GM21367 (cell line): ENCODE results near the gene ADAMTSL2.

Experiments used
- ATAC-seq: cut with Tn5 transposase; IDR thresholded peaks from one replicate; pipeline ENCODE4 v1.9.1; 2021; ENCODE audit not compliant: unreplicated experiment

Gene ADAMTSL2

GRCh38 chr9:133499892-133500270, 34.6 kb upstream of the ADAMTSL2 start:
- no peak for ATAC-seq

GRCh38 chr9:133502112-133502511, 32.4 kb upstream of the ADAMTSL2 start:
- no peak for ATAC-seq

DNA sequence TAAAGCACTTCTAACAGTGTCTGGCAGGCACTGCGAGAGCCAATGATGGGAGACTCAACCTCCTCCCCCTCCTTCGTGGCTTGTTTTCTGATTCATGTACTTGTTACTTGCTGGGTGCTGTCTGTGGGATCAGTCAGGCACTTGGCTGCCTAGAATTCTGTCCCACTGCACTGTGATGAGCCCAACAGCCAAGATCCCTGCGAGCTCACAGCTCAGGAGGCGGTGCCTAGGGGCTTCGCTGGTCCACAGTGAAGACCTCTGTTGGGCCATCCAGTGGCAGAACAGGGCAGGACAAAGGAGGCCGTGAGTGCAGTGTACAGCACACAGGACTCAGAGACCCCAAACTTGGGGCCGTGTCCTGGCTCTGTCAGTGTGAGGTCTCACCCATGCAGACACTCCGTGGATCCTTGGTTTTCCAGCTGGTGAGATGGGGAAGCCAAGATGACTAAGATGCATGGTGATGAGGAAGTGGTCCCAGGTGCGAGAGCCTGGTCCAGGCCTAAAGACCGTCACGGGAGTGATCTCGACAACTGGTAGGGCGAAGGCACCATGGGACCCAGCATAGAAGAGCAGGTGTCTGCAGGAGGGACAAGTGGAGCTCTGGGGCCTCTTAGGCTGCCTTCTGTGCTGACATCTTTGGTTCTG, 29.2 kb upstream of the ADAMTSL2 start:
- no peak for ATAC-seq

DNA sequence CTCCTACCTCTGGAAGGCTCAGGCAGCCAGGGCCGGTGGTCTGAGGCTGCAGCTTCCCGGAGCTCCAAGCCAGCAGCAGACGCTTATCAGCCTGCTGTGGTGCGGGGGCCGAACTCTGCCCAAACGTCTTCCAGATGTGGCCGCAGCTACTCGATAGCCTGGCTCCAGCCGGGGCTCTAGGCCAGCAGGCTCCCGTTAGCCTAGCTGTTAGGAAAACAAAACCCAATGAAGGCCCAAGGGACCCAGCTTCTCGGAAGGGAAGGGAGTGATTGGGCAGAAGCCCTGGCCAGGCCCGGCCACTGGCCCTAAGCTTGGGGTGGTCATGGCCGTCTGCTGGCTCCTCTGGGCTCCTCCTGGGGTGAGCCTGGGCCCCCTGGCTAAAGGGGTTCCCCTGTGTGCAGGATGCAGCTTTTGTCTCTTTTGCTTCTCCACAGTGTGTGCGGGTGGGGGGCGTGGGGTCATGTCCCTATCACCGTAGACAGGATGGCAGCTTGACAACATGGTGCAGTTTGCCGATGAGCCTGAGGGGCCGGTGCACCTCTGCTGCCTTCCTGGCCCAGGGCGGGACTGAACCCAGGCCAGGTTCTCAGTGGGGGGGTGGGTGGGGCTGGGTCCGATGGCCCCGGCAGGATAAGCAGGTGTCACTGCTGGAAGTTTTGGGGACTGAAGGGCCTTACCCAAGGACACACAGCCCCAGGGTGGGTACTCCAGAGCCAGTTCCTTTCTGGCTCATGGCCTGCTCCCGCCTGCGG, 28.4 kb upstream of the ADAMTSL2 start:
- ATAC-seq: no peak

GRCh38 chr9:133506653-133507038, 27.9 kb upstream of the ADAMTSL2 start:
- no peak for ATAC-seq

DNA sequence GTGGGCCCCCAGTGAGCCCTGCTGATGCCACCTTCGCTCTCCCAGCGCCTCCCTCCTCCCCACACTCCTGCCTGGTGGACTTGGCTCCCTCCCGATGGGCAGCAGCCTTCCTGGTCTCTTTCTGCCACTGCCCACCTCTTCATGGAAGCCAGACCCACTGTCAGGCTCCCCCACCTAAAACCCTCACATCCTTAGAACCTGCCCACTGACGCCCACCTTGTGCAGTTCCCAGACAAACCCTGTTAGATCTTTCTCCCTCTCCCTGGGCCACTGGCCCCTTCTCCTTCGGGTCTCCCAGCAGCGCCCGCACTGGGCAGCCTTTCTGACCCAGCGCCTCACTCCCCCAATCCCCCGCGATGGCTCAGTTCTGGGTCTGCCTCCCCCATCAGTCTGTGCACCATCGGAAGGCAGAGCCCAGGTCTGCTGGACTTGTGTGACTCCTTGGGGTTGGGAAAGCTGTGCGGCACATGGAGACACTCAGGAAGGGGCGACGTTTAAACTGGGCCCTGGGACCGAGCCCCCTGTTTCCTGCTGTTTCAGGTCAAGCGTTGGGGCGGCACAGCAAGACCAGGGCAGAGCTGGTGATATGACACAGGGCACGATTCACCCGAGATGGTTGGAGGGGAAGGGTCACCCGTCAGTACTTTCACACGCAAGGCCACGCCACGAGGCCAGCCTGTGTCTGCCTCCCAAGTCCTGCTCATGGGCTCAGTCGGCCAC, 27.1 kb upstream of the ADAMTSL2 start:
- ATAC-seq: no peak

DNA sequence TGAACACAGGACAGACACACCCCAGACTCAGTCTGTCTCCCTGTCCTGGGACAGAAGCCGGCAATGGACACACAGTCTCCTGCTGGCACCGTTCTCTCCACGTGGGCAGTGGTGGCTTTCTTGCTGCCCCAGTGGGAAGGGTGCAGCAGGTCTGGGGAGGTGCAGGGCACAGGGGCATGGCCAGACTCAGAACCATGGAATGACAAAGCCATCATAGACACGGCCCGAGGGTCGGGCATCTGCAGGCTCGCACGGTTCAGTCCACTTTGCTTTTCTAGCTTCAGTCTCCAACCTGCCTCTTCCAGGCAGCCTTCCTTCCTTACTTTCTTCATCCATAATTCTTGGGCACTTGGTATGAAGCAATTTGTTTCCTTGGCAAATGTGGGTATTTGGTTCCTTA, 26.5 kb upstream of the ADAMTSL2 start:
- no peak for ATAC-seq

GRCh38 chr9:133509179-133510083, 25.1 kb upstream of the ADAMTSL2 start:
- no peak for ATAC-seq

DNA sequence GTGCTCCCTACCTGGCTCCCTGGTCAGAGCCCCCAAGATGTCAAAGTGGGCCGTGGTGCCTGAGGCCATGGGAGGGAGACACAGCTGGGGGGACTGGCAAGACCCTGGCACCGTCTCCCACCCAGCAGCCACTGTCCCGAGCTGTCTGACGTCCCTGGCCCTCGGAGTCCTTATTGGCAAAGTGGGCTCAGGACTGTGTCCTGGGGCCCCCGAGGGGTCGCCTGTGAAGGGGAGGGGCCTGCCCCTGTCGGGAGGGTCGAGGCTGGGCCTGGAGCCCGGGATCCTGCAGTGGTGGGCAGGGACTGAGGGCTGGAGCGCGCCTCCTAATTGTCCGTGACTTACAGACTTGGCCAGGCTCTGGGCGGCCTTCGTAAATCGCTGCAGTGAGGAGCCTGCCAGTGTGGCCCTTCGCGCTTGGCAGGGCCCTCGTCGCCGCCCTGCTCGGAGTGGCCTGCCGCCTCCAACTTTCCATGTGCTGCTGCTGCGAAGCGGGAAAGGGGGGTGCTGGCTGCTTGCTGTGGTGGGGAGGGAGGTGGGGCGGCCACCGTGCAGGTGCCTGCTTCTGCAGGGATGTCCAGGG, 23.5 kb upstream of the ADAMTSL2 start:
- no peak for ATAC-seq

DNA sequence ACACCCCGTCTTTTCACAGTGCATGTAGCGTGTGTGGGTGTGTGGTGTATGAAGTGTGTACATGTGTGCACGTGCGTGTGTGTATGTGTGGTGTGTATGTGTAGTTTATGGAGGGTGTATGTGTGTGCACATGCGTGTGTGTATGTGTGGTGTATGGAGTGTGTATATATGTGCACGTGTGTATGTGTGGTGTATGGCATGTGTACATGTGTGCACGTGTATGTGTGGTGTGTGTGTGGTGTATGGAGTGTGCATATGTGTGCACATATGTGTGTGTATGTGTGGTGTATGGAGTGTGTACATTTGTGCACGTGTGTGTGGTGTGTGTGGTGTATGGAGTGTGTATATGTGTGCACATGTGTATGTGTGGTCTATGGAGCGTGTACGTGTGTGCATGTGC, 22.9 kb upstream of the ADAMTSL2 start:
- ATAC-seq: no peak

DNA sequence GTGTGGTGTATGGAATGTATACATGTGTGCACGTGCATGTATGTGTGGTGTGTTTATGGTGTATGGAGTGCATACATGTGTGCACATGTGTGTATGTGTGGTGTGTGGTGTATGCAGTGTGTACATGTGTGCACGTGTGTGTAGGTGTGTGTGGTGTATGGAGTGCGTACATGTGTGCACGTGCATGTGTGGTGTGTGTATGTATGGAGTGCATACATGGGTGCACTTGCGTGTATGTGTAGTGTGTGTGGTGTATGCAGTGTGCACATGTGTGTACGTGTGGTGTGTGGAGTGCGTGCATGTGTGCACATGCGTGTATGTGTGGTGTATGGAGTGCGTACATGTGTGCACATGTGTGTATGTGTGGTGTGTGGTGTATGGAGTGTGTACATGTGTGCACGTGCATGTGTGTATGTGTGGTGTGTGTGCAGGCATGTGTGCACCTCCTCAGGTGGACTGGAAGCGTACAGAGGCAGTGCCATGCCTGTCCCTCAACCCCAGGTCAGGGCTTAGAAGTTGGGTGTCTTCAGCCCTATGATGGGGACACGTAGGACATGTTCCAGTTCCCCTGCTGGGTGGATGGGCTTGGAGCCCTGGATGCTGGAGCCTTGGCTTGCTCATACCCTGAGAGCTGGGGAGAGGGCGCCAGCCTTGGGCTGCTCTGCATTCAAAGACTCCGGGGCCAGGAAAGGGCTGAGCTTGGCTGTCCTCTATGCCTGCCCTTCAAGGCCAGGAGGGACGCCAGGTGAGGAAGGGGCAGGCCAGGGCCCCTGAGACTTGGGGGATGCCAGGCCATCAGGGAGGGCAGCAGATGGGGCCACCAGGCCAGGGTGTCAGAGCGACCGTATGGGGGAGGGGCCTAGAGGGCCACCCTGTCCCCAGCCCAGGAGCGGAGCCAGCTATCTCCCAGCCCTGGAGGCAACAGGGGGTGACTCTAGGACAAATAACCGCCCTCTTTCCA, 22.0 kb upstream of the ADAMTSL2 start:
- ATAC-seq: no peak

DNA sequence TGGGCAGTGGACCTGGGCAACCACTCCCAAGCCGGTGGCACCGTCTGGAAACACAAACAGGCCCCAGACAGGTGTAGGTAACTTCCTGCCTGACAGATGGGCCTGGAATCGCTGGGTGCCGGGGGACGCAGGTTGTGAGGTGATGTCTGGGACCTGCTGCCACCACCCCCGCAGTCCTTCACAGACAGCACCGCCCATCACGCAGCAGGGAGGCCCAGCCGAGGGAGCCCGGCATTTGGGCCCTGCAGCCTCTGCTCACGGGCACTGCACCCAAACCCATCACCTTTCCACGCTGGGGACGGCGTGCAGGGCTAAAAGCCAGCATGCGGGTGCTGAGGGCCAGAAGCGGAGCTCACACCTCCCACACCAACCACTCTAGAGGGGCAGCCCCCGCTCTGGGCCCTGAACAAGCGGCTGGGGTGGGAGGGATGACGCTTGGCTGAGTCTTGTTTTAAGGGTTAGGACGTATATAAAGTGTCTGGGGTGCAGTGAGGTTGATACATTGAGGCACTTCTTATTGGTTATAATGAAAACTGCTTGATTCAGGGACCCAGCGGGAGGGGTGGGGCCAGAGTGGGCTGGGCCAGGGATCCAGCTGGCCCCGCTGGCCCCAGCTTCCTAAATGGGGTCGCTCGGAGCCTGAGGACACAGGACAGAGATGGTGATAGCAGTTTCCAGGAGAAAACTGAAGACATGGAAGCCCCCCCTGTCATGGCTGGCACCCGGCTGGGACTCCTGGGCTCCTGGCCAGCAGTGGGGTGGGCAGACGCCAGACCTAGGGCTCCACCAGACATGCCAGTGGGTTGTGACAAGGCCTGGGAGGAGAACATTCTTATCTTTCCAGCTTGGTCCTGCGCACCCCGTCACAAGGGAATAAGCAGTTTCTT, 21.0 kb upstream of the ADAMTSL2 start:
- no peak for ATAC-seq

DNA sequence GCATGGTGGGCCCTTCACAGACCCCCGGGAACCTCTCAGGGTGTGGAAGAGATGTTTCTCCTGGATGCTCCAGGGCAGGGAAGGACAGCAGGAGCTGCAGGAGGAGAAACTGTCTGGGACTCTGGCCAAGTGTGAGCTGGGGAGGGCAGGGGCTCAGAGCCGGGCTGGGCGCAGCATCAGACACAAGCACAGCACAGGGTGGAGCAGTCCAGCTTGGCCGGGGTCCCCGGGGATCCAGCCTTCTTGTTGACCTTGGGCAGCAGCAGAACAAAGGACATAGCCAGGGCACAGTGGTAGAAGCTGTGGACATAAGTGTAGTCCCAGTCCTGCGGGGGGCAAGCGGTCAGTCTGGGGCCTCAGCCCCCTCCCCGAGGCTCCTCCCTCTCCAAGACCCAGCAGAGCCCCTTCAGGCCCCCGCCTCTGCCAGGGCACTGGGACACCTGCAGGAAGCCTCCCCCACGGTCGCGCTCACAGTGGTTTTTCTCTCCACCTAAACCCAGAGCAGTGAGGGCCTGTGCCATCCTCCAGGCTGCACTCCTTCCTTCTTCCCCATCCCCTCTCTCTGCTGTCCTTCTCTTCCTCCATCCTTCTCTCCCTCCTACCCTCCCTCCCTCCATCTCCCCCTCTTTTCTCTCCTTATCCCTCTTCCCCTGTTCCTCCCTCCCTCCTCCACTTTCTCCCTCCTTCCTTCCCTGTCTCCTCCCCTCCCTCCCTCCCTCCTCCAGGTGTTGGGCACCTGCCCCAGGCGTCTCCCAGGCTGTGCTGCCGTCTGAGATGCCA, 19.9 kb upstream of the ADAMTSL2 start:
- ATAC-seq: no peak

- ATAC-seq: no peak
Observed at GRCh38 chr9:133515240-133515610, 19.3 kb upstream of the ADAMTSL2 start.

- ATAC-seq: no peak
Observed at GRCh38 chr9:133515615-133516255, 18.8 kb upstream of the ADAMTSL2 start.

DNA sequence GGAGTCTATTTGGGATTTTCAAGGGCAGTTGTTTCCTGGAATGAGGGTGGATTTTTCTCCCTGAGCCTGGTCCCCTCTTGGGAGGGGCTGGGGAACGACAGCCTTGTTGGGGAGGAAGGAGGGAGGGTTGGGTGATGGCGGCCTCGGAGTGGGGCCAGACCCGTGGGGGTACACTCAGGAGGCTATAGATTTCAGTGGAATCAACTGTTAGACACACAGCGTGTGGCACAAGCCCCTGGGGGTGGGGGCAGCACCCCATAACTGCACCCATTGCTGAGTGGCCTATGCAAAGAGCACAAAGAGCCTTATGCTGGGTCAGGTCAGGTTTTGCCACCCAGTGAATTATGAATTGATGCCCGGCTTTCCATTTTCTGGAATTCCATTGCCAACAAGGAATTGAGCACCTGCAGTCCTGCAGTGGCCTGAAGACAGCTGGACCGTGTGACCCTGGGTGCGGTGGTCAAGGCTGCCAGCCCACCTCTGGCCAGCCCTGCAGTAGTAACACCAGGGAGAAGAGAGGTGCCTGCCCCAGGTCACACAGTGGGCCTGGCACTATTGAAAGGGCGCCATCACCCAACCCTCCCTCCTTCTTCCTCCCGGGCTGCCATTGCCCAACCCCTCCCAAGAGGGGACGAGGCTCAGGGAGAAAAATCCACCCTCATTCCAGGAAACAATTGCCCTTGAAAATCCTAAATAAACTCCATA, 18.1 kb upstream of the ADAMTSL2 start:
- ATAC-seq: no peak

DNA sequence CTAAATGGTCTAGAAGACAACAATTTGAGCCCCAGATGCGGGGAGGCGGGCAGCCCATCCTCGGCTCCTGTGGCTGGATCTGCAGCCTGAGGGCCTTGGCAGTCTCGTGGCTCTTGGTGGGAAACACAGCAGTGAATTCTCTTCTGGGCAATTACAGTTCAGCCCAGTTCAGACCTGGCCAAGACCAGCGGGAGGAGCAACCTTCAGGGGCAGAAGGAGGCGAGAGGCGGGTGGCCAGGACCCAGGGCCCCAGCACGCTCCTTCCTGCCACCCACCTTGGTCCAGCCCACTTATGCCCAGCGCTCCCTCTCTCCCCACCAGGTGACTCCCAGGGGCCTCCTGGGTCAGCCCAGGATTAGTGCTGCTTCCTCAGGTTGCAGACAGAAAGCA, 17.5 kb upstream of the ADAMTSL2 start:
- no peak for ATAC-seq
